Hematopoietic multipotent progenitor cell treated with erythropoietin and hydrocortisone succinate and interleukin-3 and kit ligand, for 17 days (in vitro differentiated cells): Measurements from ENCODE around the gene C16orf74.

Experiments used
- DNase-seq: peaks from one replicate; pipeline ENCODE4 v3.0.0-alpha.2; 2015; ENCODE audit warnings: low spot score

Gene C16orf74

GRCh38 chr16:85673529-85674417, 77.1 kb downstream of the C16orf74 start:
- DNase-seq: peak; percentile 90

GRCh38 chr16:85670840-85671239, 80.1 kb downstream of the C16orf74 start:
- no peak for DNase-seq

GRCh38 chr16:85668676-85669424, 82.0 kb downstream of the C16orf74 start:
- no peak for DNase-seq

- no peak for DNase-seq
Observed at GRCh38 chr16:85667841-85668413, 83.0 kb downstream of the C16orf74 start.

- no peak for DNase-seq
Observed at GRCh38 chr16:85667261-85667660, 83.6 kb downstream of the C16orf74 start.

- DNase-seq: no peak
Observed at GRCh38 chr16:85665929-85666328, 85.0 kb downstream of the C16orf74 start.

GRCh38 chr16:85665373-85665740, 85.5 kb downstream of the C16orf74 start:
- DNase-seq: no peak

GRCh38 chr16:85664580-85665372, 86.1 kb downstream of the C16orf74 start:
- DNase-seq: no peak

GRCh38 chr16:85663891-85664321, 87.0 kb downstream of the C16orf74 start:
- no peak for DNase-seq

GRCh38 chr16:85662976-85663830, 87.7 kb downstream of the C16orf74 start:
- no peak for DNase-seq

- DNase-seq: no peak
Observed at GRCh38 chr16:85662482-85662812, 88.4 kb downstream of the C16orf74 start.

- DNase-seq: no peak
Observed at GRCh38 chr16:85661740-85662481, 89.0 kb downstream of the C16orf74 start.

GRCh38 chr16:85660843-85661739, 89.8 kb downstream of the C16orf74 start:
- DNase-seq: no peak

GRCh38 chr16:85659805-85660511, 90.9 kb downstream of the C16orf74 start:
- DNase-seq: peak; percentile 78

- no peak for DNase-seq
Observed at GRCh38 chr16:85659336-85659735, 91.6 kb downstream of the C16orf74 start.

GRCh38 chr16:85658504-85659326, 92.2 kb downstream of the C16orf74 start:
- no peak for DNase-seq

GRCh38 chr16:85657996-85658395, 92.9 kb downstream of the C16orf74 start:
- DNase-seq: no peak
